Ovary (tissue), 3 donors: ENCODE results near the gene BET1.

Experiments used
- CTCF ChIP-seq, 3 donors: fragments of 450-650 bp in 2 of 3; fragments of 200-600 bp in 1 of 3; IDR thresholded peaks; one replicate each; pipeline versions ENCODE4 v1.5.1 to v1.8.0; 2016 to 2022; ENCODE audit warnings: antibody characterized with exemption in 3 of 3, mild to moderate bottlenecking in 1 of 3
- EP300 ChIP-seq: sonication (generic); formaldehyde crosslinking; IDR thresholded peaks from one replicate; pipeline ENCODE4 v1.6.1; 2017; ENCODE audit warnings: antibody characterized with exemption
- donor health status: DM: no; HTN: no; CAD: no.

GRCh38 chr7:94042381-94042780 is 38.2 kb upstream of the BET1 start:
- TF ChIP-seq CTCF (IDR thresholded peaks at IDR 0.05), result no peak
- TF ChIP-seq EP300, result no peak
